HFF-Myc (cell line): ENCODE results near the gene A1BG.

Experiments
- DNase-seq: peaks from one replicate; pipeline ENCODE4 v3.0.0-alpha.2; 2011; ENCODE audit warnings: low read depth; ENCODE audit errors: extremely low read depth
- H3K4me3 ChIP-seq: replicated peaks from 2 replicates; pipeline ENCODE4 v1.5.1; 2011; ENCODE audit warnings: low read depth, mild to moderate bottlenecking, control low read depth, low read length
- TF ChIP-seq, protein P1 (sequence below): IDR thresholded peaks from 2 replicates; pipeline ENCODE4 v1.5.1; 2012; ENCODE audit warnings: mild to moderate bottlenecking, low read depth, low read length, control low read depth; ENCODE audit errors: missing control alignments

A1BG gene

GRCh38 chr19:58354478-58355030 is 1.3 kb upstream of the A1BG start:
- no peak overlapping the region for H3K4me3 ChIP-seq
- DNase-seq: no peak
- TF ChIP-seq, protein P1, sequence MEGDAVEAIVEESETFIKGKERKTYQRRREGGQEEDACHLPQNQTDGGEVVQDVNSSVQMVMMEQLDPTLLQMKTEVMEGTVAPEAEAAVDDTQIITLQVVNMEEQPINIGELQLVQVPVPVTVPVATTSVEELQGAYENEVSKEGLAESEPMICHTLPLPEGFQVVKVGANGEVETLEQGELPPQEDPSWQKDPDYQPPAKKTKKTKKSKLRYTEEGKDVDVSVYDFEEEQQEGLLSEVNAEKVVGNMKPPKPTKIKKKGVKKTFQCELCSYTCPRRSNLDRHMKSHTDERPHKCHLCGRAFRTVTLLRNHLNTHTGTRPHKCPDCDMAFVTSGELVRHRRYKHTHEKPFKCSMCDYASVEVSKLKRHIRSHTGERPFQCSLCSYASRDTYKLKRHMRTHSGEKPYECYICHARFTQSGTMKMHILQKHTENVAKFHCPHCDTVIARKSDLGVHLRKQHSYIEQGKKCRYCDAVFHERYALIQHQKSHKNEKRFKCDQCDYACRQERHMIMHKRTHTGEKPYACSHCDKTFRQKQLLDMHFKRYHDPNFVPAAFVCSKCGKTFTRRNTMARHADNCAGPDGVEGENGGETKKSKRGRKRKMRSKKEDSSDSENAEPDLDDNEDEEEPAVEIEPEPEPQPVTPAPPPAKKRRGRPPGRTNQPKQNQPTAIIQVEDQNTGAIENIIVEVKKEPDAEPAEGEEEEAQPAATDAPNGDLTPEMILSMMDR: no peak

- DNase-seq: no peak
- TF ChIP-seq, protein P1: no peak
- H3K4me3 ChIP-seq: no peak overlapping the region
These were observed 605 bp upstream of the A1BG start for GRCh38 chr19:58353717-58354477.

- no peak for DNase-seq
- TF ChIP-seq, protein P1: no peak
- H3K4me3 ChIP-seq: no peak overlapping the region
These were observed 1.1 kb downstream of the A1BG start for GRCh38 chr19:58351990-58352755.

GRCh38 chr19:58351558-58351878 is 1.8 kb downstream of the A1BG start:
- TF ChIP-seq, protein P1: no peak
- no peak for DNase-seq
- no peak overlapping the region for H3K4me3 ChIP-seq

GRCh38 chr19:58350871-58351557 is 2.3 kb downstream of the A1BG start:
- H3K4me3 ChIP-seq: no peak overlapping the region
- no peak for DNase-seq
- TF ChIP-seq, protein P1: no peak

- no peak overlapping the region for H3K4me3 ChIP-seq
- TF ChIP-seq, protein P1: no peak
These were observed 3.1 kb downstream of the A1BG start for GRCh38 chr19:58350001-58350861.

More at GRCh38 chr19:58350001-58350861, 3.1 kb downstream of the A1BG start:
- DNase-seq: no peak
